Astrocyte of the spinal cord (primary cell): Measurements from ENCODE around the gene TMEM143.

Experiments used
- DNase-seq: peaks from one replicate; pipeline ENCODE4 v3.0.0; 2011; ENCODE audit warnings: low read depth, low spot score
- H3K4me3 ChIP-seq: 2 replicates; pipeline ENCODE4 v1.5.1; 2011; ENCODE audit warnings: low read depth, mild to moderate bottlenecking, low read length, moderate library complexity
- in situ Hi-C: cut with HindIII; loops from 2 replicates; pipeline ENCODE4 v1.10.0; 2017; ENCODE audit warnings: low sequenced_read_pairs
- TF ChIP-seq, protein P1 (sequence below): IDR thresholded peaks from 2 replicates; pipeline ENCODE4 v1.5.1; 2012; ENCODE audit warnings: low read depth, mild to moderate bottlenecking, low read length, inconsistent platforms

Gene TMEM143

DNA sequence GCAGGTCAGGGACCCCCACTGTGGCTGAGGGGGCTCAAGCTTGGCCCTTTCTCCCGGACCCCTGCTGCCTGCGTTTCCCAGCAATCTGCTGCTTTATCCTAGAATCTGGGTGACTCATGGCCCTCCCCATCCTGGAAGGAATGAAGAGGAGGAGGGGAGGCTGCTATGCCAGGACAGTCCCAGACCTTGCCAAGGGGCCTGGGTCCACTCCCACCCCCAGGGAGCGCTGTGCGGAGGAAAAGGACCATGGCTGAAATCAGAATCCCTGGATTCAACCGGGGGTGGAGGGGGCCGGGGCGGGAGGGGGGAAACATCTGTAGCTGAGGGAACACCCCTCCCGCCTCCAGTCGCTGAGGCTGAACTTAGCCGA is 73.4 kb downstream of the TMEM143 start:
- DNase-seq: peak; percentile 81
- H3K4me3 ChIP-seq: peak overlapping the region; percentile 47
- in situ Hi-C loops: no loop called here
- TF ChIP-seq, protein P1, sequence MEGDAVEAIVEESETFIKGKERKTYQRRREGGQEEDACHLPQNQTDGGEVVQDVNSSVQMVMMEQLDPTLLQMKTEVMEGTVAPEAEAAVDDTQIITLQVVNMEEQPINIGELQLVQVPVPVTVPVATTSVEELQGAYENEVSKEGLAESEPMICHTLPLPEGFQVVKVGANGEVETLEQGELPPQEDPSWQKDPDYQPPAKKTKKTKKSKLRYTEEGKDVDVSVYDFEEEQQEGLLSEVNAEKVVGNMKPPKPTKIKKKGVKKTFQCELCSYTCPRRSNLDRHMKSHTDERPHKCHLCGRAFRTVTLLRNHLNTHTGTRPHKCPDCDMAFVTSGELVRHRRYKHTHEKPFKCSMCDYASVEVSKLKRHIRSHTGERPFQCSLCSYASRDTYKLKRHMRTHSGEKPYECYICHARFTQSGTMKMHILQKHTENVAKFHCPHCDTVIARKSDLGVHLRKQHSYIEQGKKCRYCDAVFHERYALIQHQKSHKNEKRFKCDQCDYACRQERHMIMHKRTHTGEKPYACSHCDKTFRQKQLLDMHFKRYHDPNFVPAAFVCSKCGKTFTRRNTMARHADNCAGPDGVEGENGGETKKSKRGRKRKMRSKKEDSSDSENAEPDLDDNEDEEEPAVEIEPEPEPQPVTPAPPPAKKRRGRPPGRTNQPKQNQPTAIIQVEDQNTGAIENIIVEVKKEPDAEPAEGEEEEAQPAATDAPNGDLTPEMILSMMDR: peak; percentile 41

DNA sequence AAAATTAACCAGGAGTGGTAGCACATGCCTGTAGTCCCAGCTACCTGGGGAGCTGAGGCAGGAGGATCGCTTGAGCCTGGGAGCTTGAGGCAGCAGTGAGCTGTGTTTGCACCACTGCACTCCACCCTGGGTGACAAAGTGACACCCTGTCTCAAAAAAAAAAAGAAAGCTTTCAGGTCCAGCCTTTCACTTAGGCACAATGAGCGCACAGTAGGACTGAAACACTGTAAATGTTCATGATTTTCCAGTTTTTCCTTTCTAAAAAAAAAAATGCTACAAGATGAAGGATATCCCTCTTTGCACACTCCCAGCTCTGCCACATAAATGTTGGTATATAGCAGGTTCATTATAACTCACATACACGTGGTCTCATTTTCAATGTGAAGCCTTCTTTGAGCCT is 76.0 kb downstream of the TMEM143 start:
- DNase-seq: no peak
- H3K4me3 ChIP-seq: no peak overlapping the region
- in situ Hi-C loops: no loop called here
- TF ChIP-seq, protein P1: no peak

GRCh38 chr19:48284896-48285295 is 78.8 kb downstream of the TMEM143 start:
- DNase-seq: no peak
- H3K4me3 ChIP-seq: no peak overlapping the region
- TF ChIP-seq, protein P1: no peak
- in situ Hi-C loops: no loop called here

GRCh38 chr19:48283908-48284307 is 79.8 kb downstream of the TMEM143 start:
- in situ Hi-C loops: no loop called here
- DNase-seq: peak; percentile 83

More at GRCh38 chr19:48283908-48284307, 79.8 kb downstream of the TMEM143 start:
- no peak overlapping the region for H3K4me3 ChIP-seq
- TF ChIP-seq, protein P1: no peak
